Left forelimb (tissue), 1 donor: ENCODE measurements around the gene FBXL12.
"Not testable (repeated sequence)": the region's sequence is repeated elsewhere in the genome, so short reads cannot be mapped to it uniquely, and the experiment has no call there.

Experiments used
- DNase-seq: peaks from one replicate; pipeline ENCODE4 v3.0.0-alpha.2; 2018; ENCODE audit warnings: low spot score

Gene FBXL12

GRCh38 chr19:9818734-9819595 lies at the start of gene FBXL12:
Gene FBXL12 (minus strand): TSS chr19:9819079. CDS start chr19:9818813, 266 bp downstream.
- peak; percentile 100 for DNase-seq

GRCh38 chr19:9865732-9866501 lies 47.0 kb upstream of the FBXL12 start:
- no peak for DNase-seq

GRCh38 chr19:9863759-9864158 lies 44.9 kb upstream of the FBXL12 start:
- no peak for DNase-seq

- no peak for DNase-seq
These were observed 44.1 kb upstream of the FBXL12 start for GRCh38 chr19:9862938-9863337.

- DNase-seq: no peak
These were observed 42.6 kb upstream of the FBXL12 start for GRCh38 chr19:9861503-9861902.

- DNase-seq: no peak
These were observed 41.5 kb upstream of the FBXL12 start for GRCh38 chr19:9860407-9860806.

GRCh38 chr19:9858766-9859165 lies 39.9 kb upstream of the FBXL12 start:
- DNase-seq: no peak

- DNase-seq: no peak
These were observed 39.3 kb upstream of the FBXL12 start for GRCh38 chr19:9857920-9858746.

- no peak for DNase-seq
These were observed 38.3 kb upstream of the FBXL12 start for GRCh38 chr19:9857076-9857721.

GRCh38 chr19:9856609-9857008 lies 37.7 kb upstream of the FBXL12 start:
- no peak for DNase-seq

GRCh38 chr19:9854282-9854846 lies 35.5 kb upstream of the FBXL12 start:
- DNase-seq: no peak

GRCh38 chr19:9850235-9850959 lies 31.5 kb upstream of the FBXL12 start:
- DNase-seq: no peak

GRCh38 chr19:9849791-9850190 lies 30.9 kb upstream of the FBXL12 start:
- DNase-seq: no peak

- DNase-seq: no peak
These were observed 29.9 kb upstream of the FBXL12 start for GRCh38 chr19:9848762-9849161.

- DNase-seq: no peak
These were observed 29.2 kb upstream of the FBXL12 start for GRCh38 chr19:9848060-9848459.

GRCh38 chr19:9847087-9847671 lies 28.3 kb upstream of the FBXL12 start:
- no peak for DNase-seq

- not testable (repeated sequence) for DNase-seq
These were observed 24.9 kb upstream of the FBXL12 start for GRCh38 chr19:9843626-9844273.

GRCh38 chr19:9842834-9843625 lies 24.2 kb upstream of the FBXL12 start:
- DNase-seq: no peak

- no peak for DNase-seq
These were observed 20.5 kb upstream of the FBXL12 start for GRCh38 chr19:9839415-9839814.
